GM18907 (cell line): ENCODE data around the gene PRSS57.

Experiments used
- ATAC-seq: cut with Tn5 transposase; IDR thresholded peaks from one replicate; pipeline ENCODE4 v1.9.1; 2021; ENCODE audit warnings: mild to moderate bottlenecking, moderate library complexity; ENCODE audit not compliant: unreplicated experiment

PRSS57 gene

GRCh38 chr19:639253-640160, 55.7 kb downstream of the PRSS57 start, which contains the start of gene FGF22:
FGF22 (plus strand) TSS chr19:639879; CDS start chr19:639926, 47 bp downstream.
- no peak for ATAC-seq

GRCh38 chr19:638906-639252, 56.4 kb downstream of the PRSS57 start:
- ATAC-seq, result no peak
